ENCODE data around the gene EML4.

DNA sequence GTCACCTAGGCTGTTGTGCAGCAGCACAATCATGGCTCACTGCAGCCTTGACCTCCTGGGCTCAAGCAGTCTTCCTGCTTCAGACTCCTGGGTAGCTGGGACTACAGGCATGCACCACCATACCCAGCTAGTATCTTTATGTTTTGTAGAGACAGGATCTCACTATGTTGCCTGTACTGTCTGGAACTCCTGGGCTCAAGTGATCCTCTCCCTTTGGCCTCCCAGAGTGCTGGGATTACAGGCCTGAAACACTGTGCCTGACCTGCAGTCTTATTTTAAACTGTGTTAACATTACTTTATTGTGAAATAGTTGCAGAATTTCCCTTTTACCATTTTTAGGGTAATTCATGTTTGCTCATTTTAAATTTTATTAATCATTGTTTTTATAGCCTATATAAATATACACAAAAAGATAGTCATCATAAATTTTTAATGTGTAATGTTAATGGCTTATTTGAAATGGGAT, 24.6 kb downstream of the EML4 start:
- TF ChIP-seq, protein P1, sequence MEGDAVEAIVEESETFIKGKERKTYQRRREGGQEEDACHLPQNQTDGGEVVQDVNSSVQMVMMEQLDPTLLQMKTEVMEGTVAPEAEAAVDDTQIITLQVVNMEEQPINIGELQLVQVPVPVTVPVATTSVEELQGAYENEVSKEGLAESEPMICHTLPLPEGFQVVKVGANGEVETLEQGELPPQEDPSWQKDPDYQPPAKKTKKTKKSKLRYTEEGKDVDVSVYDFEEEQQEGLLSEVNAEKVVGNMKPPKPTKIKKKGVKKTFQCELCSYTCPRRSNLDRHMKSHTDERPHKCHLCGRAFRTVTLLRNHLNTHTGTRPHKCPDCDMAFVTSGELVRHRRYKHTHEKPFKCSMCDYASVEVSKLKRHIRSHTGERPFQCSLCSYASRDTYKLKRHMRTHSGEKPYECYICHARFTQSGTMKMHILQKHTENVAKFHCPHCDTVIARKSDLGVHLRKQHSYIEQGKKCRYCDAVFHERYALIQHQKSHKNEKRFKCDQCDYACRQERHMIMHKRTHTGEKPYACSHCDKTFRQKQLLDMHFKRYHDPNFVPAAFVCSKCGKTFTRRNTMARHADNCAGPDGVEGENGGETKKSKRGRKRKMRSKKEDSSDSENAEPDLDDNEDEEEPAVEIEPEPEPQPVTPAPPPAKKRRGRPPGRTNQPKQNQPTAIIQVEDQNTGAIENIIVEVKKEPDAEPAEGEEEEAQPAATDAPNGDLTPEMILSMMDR (CRISPR knock-in tag; IDR thresholded peaks at IDR 0.05) = no peak
- no peak for TF ChIP-seq BORCS8-MEF2B (CRISPR knock-in tag; IDR thresholded peaks at IDR 0.05)
- no peak for TF ChIP-seq ZNF121 (CRISPR knock-in tag; IDR thresholded peaks at IDR 0.05)
- peak; percentile 82 for TF ChIP-seq CEBPB (IDR thresholded peaks at IDR 0.05; ENCODE audit: borderline replicate concordance, low read depth, low read length)
- TF ChIP-seq EP300 (IDR thresholded peaks at IDR 0.05; ENCODE audit: low read depth in 2 of 2, low read length in 2 of 2) = no peak
- TF ChIP-seq EP300 (CRISPR knock-in tag; IDR thresholded peaks at IDR 0.05; ENCODE audit: borderline replicate concordance) = no peak
- TF ChIP-seq KLF9 (CRISPR knock-in tag; IDR thresholded peaks at IDR 0.05; ENCODE audit: low read depth) = 0 out of 2 replicates have a peak, but pooled peaks have one; percentile 9
- TF ChIP-seq RBM22 (optimal IDR thresholded peaks at IDR 0.05; ENCODE audit: low read length) = peak; percentile 98
- no peak for TF ChIP-seq IKZF4 (CRISPR knock-in tag; IDR thresholded peaks at IDR 0.05; ENCODE audit: borderline replicate concordance, low read depth, not compliant biosample characterization)
- TF ChIP-seq, protein P2, sequence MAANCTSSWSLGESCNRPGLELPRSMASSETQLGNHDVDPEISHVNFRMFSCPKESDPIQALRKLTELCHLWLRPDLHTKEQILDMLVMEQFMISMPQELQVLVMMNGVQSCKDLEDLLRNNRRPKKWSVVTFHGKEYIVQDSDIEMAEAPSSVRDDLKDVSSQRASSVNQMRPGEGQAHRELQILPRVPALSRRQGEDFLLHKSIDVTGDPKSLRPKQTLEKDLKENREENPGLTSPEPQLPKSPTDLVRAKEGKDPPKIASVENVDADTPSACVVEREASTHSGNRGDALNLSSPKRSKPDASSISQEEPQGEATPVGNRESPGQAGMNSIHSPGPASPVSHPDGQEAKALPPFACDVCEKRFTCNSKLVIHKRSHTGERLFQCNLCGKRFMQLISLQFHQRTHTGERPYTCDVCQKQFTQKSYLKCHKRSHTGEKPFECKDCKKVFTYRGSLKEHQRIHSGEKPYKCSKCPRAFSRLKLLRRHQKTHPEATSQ (CRISPR knock-in tag; IDR thresholded peaks at IDR 0.05; ENCODE audit: borderline replicate concordance) = no peak
- no peak for TF ChIP-seq ZBTB21 (CRISPR knock-in tag; IDR thresholded peaks at IDR 0.05)
- no peak for TF ChIP-seq TCF7L2 (IDR thresholded peaks at IDR 0.05; ENCODE audit: low read depth, low read length)

All from HepG2 (cell line).